Measurements from ENCODE around the gene NECTIN3.

Gene NECTIN3

GRCh38 chr3:111071257-111072030 lies at the start of gene NECTIN3:
NECTIN3 (plus strand) TSS chr3:111071816; CDS start chr3:111072018, 202 bp downstream.
- H3K4me3 ChIP-seq (ENCODE audit: low read depth, low read length), result peak within 1 kb of the TSS; percentile 91
- H3K36me3 ChIP-seq (ENCODE audit: control insufficient read depth, insufficient read depth, low read length), result no peaks in the 10 kb centered on the region
- H3K9me3 ChIP-seq (ENCODE audit: control insufficient read depth, insufficient read depth, low read length), result no peaks in the 10 kb centered on the region
- peaks cover 3% of the 10 kb centered on the region for H3K27me3 ChIP-seq (ENCODE audit: control insufficient read depth, insufficient read depth, low read length)
- peak within 1 kb of the TSS; percentile 66 for H3K9ac ChIP-seq (ENCODE audit: low read depth, low read length)
- H3K4me1 ChIP-seq (ENCODE audit: control insufficient read depth, insufficient read depth, low read length), result peaks cover 13% of the 10 kb centered on the region

GRCh38 chr3:111027868-111028267 lies 43.7 kb upstream of the NECTIN3 start:
- Histone ChIP-seq H3K4me1 (ENCODE audit: control insufficient read depth, insufficient read depth, low read length) (no peaks in the 10 kb centered on the region), H3K27me3 (ENCODE audit: control insufficient read depth, insufficient read depth, low read length) (no peaks in the 10 kb centered on the region), H3K9me3 (ENCODE audit: control insufficient read depth, insufficient read depth, low read length) (no peaks in the 10 kb centered on the region), H3K4me3 (ENCODE audit: low read depth, low read length) (no peak overlapping the region), H3K9ac (ENCODE audit: low read depth, low read length) (no peak overlapping the region), H3K36me3 (ENCODE audit: control insufficient read depth, insufficient read depth, low read length) (no peaks in the 10 kb centered on the region)

- H3K9ac ChIP-seq (ENCODE audit: low read depth, low read length), result no peak overlapping the region
Observed at GRCh38 chr3:111031538-111031937, 40.1 kb upstream of the NECTIN3 start.

GRCh38 chr3:111032677-111033076 lies 38.9 kb upstream of the NECTIN3 start:
- H3K4me1 ChIP-seq (ENCODE audit: control insufficient read depth, insufficient read depth, low read length), result no peaks in the 10 kb centered on the region
- no peaks in the 10 kb centered on the region for H3K27me3 ChIP-seq (ENCODE audit: control insufficient read depth, insufficient read depth, low read length)
- no peak overlapping the region for H3K4me3 ChIP-seq (ENCODE audit: low read depth, low read length)

More at GRCh38 chr3:111031538-111031937, 40.1 kb upstream of the NECTIN3 start:
- no peak overlapping the region for H3K4me3 ChIP-seq (ENCODE audit: low read depth, low read length)
- no peaks in the 10 kb centered on the region for H3K27me3 ChIP-seq (ENCODE audit: control insufficient read depth, insufficient read depth, low read length)
- no peaks in the 10 kb centered on the region for H3K9me3 ChIP-seq (ENCODE audit: control insufficient read depth, insufficient read depth, low read length)
- H3K36me3 ChIP-seq (ENCODE audit: control insufficient read depth, insufficient read depth, low read length), result no peaks in the 10 kb centered on the region
- H3K4me1 ChIP-seq (ENCODE audit: control insufficient read depth, insufficient read depth, low read length), result no peaks in the 10 kb centered on the region

GRCh38 chr3:111033470-111034050 lies 38.1 kb upstream of the NECTIN3 start:
- H3K4me3 ChIP-seq (ENCODE audit: low read depth, low read length), result no peak overlapping the region
- H3K36me3 ChIP-seq (ENCODE audit: control insufficient read depth, insufficient read depth, low read length), result no peaks in the 10 kb centered on the region
- H3K27me3 ChIP-seq (ENCODE audit: control insufficient read depth, insufficient read depth, low read length), result no peaks in the 10 kb centered on the region
- no peak overlapping the region for H3K9ac ChIP-seq (ENCODE audit: low read depth, low read length)
- no peaks in the 10 kb centered on the region for H3K4me1 ChIP-seq (ENCODE audit: control insufficient read depth, insufficient read depth, low read length)
- no peaks in the 10 kb centered on the region for H3K9me3 ChIP-seq (ENCODE audit: control insufficient read depth, insufficient read depth, low read length)

More at GRCh38 chr3:111032677-111033076, 38.9 kb upstream of the NECTIN3 start:
- Histone ChIP-seq H3K9me3 (ENCODE audit: control insufficient read depth, insufficient read depth, low read length) (no peaks in the 10 kb centered on the region), H3K9ac (ENCODE audit: low read depth, low read length) (no peak overlapping the region), H3K36me3 (ENCODE audit: control insufficient read depth, insufficient read depth, low read length) (no peaks in the 10 kb centered on the region)

- H3K9ac ChIP-seq (ENCODE audit: low read depth, low read length), result no peak overlapping the region
- H3K9me3 ChIP-seq (ENCODE audit: control insufficient read depth, insufficient read depth, low read length), result peaks cover 6% of the 10 kb centered on the region
- no peak overlapping the region for H3K4me3 ChIP-seq (ENCODE audit: low read depth, low read length)
- H3K36me3 ChIP-seq (ENCODE audit: control insufficient read depth, insufficient read depth, low read length), result no peaks in the 10 kb centered on the region
- H3K4me1 ChIP-seq (ENCODE audit: control insufficient read depth, insufficient read depth, low read length), result no peaks in the 10 kb centered on the region
- no peaks in the 10 kb centered on the region for H3K27me3 ChIP-seq (ENCODE audit: control insufficient read depth, insufficient read depth, low read length)
Observed at GRCh38 chr3:111035316-111035715, 36.3 kb upstream of the NECTIN3 start.

- no peak overlapping the region for H3K9ac ChIP-seq (ENCODE audit: low read depth, low read length)
- H3K4me3 ChIP-seq (ENCODE audit: low read depth, low read length), result no peak overlapping the region
- H3K4me1 ChIP-seq (ENCODE audit: control insufficient read depth, insufficient read depth, low read length), result no peaks in the 10 kb centered on the region
- no peaks in the 10 kb centered on the region for H3K36me3 ChIP-seq (ENCODE audit: control insufficient read depth, insufficient read depth, low read length)
- H3K27me3 ChIP-seq (ENCODE audit: control insufficient read depth, insufficient read depth, low read length), result no peaks in the 10 kb centered on the region
- peaks cover 10% of the 10 kb centered on the region for H3K9me3 ChIP-seq (ENCODE audit: control insufficient read depth, insufficient read depth, low read length)
Observed at GRCh38 chr3:111035902-111036301, 35.7 kb upstream of the NECTIN3 start.

- no peaks in the 10 kb centered on the region for H3K27me3 ChIP-seq (ENCODE audit: control insufficient read depth, insufficient read depth, low read length)
- no peak overlapping the region for H3K9ac ChIP-seq (ENCODE audit: low read depth, low read length)
- no peaks in the 10 kb centered on the region for H3K4me1 ChIP-seq (ENCODE audit: control insufficient read depth, insufficient read depth, low read length)
Observed at GRCh38 chr3:111040959-111041358, 30.7 kb upstream of the NECTIN3 start.

GRCh38 chr3:111045564-111045963 lies 26.1 kb upstream of the NECTIN3 start:
- Histone ChIP-seq H3K9ac (ENCODE audit: low read depth, low read length) (no peak overlapping the region), H3K36me3 (ENCODE audit: control insufficient read depth, insufficient read depth, low read length) (no peaks in the 10 kb centered on the region), H3K27me3 (ENCODE audit: control insufficient read depth, insufficient read depth, low read length) (no peaks in the 10 kb centered on the region), H3K4me3 (ENCODE audit: low read depth, low read length) (no peak overlapping the region), H3K4me1 (ENCODE audit: control insufficient read depth, insufficient read depth, low read length) (peaks cover 10% of the 10 kb centered on the region), H3K9me3 (ENCODE audit: control insufficient read depth, insufficient read depth, low read length) (peaks cover 2% of the 10 kb centered on the region)

More at GRCh38 chr3:111040959-111041358, 30.7 kb upstream of the NECTIN3 start:
- Histone ChIP-seq H3K4me3 (ENCODE audit: low read depth, low read length) (no peak overlapping the region), H3K9me3 (ENCODE audit: control insufficient read depth, insufficient read depth, low read length) (peaks cover 10% of the 10 kb centered on the region), H3K36me3 (ENCODE audit: control insufficient read depth, insufficient read depth, low read length) (no peaks in the 10 kb centered on the region)

GRCh38 chr3:111047042-111047441 lies 24.6 kb upstream of the NECTIN3 start:
- Histone ChIP-seq H3K4me1 (ENCODE audit: control insufficient read depth, insufficient read depth, low read length) (peaks cover 10% of the 10 kb centered on the region), H3K27me3 (ENCODE audit: control insufficient read depth, insufficient read depth, low read length) (no peaks in the 10 kb centered on the region), H3K4me3 (ENCODE audit: low read depth, low read length) (no peak overlapping the region), H3K36me3 (ENCODE audit: control insufficient read depth, insufficient read depth, low read length) (no peaks in the 10 kb centered on the region), H3K9me3 (ENCODE audit: control insufficient read depth, insufficient read depth, low read length) (no peaks in the 10 kb centered on the region), H3K9ac (ENCODE audit: low read depth, low read length) (no peak overlapping the region)

- H3K27me3 ChIP-seq (ENCODE audit: control insufficient read depth, insufficient read depth, low read length), result no peaks in the 10 kb centered on the region
- H3K9me3 ChIP-seq (ENCODE audit: control insufficient read depth, insufficient read depth, low read length), result no peaks in the 10 kb centered on the region
- no peak overlapping the region for H3K9ac ChIP-seq (ENCODE audit: low read depth, low read length)
Observed at GRCh38 chr3:111047812-111048435, 23.7 kb upstream of the NECTIN3 start.

GRCh38 chr3:111051354-111051753 lies 20.3 kb upstream of the NECTIN3 start:
- no peaks in the 10 kb centered on the region for H3K36me3 ChIP-seq (ENCODE audit: control insufficient read depth, insufficient read depth, low read length)
- H3K4me1 ChIP-seq (ENCODE audit: control insufficient read depth, insufficient read depth, low read length), result peaks cover 7% of the 10 kb centered on the region
- H3K4me3 ChIP-seq (ENCODE audit: low read depth, low read length), result no peak overlapping the region
- no peaks in the 10 kb centered on the region for H3K9me3 ChIP-seq (ENCODE audit: control insufficient read depth, insufficient read depth, low read length)
- no peak overlapping the region for H3K9ac ChIP-seq (ENCODE audit: low read depth, low read length)
- H3K27me3 ChIP-seq (ENCODE audit: control insufficient read depth, insufficient read depth, low read length), result no peaks in the 10 kb centered on the region

More at GRCh38 chr3:111047812-111048435, 23.7 kb upstream of the NECTIN3 start:
- H3K36me3 ChIP-seq (ENCODE audit: control insufficient read depth, insufficient read depth, low read length), result no peaks in the 10 kb centered on the region
- H3K4me1 ChIP-seq (ENCODE audit: control insufficient read depth, insufficient read depth, low read length), result peaks cover 10% of the 10 kb centered on the region
- H3K4me3 ChIP-seq (ENCODE audit: low read depth, low read length), result no peak overlapping the region
